NOMO-1 (cell line): ENCODE data around the gene G3BP1.
"Not testable (repeated sequence)": the region's sequence is repeated elsewhere in the genome, so short reads cannot be mapped to it uniquely, and the experiment has no call there.

Source experiments
- DNase-seq, 2 experiments: peaks; one replicate each; lab custom pipeline; 2025; ENCODE audit not compliant: unreplicated experiment in 2 of 2; lab: John Stamatoyannopoulos, UW

G3BP1 gene

DNA sequence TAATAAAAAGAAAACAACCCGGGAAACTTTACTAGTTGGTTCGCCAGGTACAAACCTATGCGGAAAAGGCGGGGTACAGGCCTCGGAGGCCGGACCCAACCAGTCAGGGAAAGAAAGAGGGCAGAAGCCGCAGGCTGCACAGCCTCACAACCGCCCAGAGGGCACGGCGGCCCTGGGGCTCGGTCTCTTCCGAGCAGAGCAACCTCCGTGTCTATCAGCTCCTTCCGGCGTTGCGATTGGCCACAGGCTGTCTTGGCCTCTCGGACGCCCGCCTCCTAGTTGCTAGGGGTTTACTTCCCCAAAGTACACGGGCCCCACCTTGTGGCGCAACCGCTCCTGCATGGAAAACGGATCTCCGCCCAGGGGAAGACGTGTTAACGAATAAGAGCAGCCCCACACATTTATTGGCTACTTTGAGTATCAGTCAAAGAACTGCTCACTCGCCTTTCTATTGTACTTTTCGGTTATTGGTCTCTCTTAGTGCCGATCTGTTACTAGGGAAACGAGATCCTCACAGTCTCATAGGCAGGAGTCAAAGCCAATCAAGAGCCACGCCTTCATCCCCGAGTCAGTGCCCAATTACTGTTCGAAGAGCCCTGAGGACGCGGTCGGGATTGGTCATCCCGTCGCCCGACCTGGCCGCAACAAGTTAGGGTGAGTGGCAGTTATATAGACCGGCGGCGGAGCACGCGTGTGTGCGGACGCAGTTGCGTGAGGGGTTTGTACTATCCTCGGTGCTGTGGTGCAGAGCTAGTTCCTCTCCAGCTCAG is at the start of gene G3BP1:
TSS of gene G3BP1 (plus strand) at position 696 of the 770 bp plus-strand sequence. CDS start 14,667 bp downstream, outside the sequence.
- DNase-seq, result peak; percentile 100

- DNase-seq, result peak; percentile 10 to 52
Observed at GRCh38 chr5:151722546-151722945, 49.2 kb upstream of the G3BP1 start.

- DNase-seq, result no peak
Observed at GRCh38 chr5:151724360-151724759, 47.4 kb upstream of the G3BP1 start.

DNA sequence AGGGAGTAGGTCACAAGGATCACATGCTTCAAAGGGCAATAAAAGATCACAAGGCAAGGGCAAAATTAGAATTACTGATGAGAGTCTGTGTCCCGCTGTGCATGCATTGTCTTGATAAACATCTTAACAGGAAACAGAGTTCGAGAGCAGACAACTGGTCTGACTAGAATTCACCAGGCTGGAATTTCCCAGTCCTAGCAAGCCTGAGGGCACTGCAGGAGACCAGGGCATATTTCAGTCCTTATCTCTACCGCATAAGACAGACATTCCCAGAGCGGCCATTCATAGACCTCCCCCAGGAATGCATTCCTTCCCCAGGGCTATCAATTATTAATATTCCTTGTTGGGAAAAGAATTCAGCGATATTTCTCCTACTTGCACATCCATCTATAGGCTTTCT is 42.2 kb upstream of the G3BP1 start:
- not testable (repeated sequence) for DNase-seq

GRCh38 chr5:151730381-151730780 is 41.4 kb upstream of the G3BP1 start:
- DNase-seq, result no peak

- no peak for DNase-seq
Observed at GRCh38 chr5:151733358-151734063, 38.2 kb upstream of the G3BP1 start.

DNA sequence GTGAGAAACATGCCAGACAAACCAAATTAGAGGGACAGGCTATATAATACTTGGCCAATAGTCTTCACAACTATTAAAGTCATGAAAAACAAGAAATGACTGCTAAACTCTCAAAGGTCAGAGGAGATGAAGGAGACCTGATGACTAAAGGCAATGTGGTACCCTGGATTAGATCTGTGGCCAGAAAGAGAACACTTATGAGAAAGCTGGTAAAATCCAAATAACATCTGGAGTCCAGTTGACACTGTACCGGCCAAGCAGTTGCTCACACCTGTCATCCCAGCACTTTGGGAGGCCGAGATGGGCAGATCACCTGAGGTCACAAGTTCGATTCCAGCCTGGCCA is 37.7 kb upstream of the G3BP1 start:
- DNase-seq, result no peak

- no peak for DNase-seq
Observed at GRCh38 chr5:151735646-151736045, 36.1 kb upstream of the G3BP1 start.

- no peak for DNase-seq
Observed at GRCh38 chr5:151737431-151737830, 34.3 kb upstream of the G3BP1 start.

DNA sequence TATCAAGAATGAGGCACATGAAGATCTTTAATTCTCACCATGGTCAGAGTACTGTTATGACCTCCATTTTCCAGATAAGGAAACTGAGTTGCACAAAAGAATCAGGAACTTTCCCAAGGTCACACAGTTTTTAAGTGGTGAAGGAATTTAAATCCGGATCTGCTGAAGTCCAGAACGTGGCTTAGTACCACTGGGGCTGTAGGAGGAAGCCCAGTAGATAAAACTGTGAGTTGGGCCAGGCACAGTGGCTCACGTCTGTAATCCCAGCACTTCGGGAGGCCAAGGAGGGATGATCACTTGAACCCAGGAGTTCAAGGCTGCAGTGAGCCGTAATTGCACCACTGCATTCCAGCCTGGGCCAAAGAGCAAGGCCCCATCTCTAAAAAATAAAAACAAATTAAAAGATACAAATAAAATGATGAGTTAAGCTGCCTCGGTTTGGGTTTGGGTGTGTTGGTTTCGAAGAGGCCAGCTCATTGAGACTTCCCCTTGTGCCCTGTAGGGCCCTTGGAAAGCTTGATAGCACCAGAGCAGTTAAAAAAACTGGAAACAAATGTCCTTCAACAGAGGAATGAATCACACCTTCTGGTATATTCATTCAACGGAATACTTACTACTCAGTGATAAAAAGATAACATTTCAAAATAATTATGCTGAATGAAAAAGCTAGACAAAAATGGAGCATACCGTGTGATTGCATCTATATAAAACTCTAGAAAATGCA is 33.5 kb upstream of the G3BP1 start:
- no peak for DNase-seq

GRCh38 chr5:151739395-151739794 is 32.4 kb upstream of the G3BP1 start:
- DNase-seq, result no peak

- no peak for DNase-seq
Observed at GRCh38 chr5:151739939-151740335, 31.8 kb upstream of the G3BP1 start.

DNA sequence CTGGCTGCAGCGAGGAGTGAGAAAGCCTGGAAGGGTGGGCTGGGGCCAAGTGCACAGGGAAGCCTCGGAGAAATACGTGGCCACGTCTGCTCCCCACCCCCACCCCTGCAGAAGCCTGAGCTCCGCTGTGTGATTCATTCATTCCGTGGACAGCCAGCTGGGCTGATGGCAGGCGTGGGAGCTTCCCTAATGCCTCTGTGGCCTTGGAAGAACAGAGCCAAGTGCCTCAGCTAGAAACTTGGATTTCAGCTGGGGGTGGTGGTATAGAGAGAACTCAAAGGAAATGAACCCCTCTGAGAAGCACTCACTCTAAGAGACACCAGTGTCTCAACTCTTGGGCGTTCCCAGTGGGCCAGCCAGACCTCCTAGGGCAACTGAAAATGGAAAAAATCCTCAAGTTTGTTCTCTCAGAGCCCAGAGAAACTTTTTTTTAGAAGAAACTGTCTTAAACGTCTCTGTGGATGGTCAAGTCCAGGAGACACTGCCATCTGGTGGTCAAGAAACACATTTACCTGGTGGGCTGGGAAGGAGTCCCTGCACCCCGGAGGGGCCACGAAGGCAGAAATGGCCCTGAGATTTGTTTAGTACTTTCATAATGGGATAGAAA is 31.3 kb upstream of the G3BP1 start:
- peak in 1 of 2 experiments; percentile 40 for DNase-seq

DNA sequence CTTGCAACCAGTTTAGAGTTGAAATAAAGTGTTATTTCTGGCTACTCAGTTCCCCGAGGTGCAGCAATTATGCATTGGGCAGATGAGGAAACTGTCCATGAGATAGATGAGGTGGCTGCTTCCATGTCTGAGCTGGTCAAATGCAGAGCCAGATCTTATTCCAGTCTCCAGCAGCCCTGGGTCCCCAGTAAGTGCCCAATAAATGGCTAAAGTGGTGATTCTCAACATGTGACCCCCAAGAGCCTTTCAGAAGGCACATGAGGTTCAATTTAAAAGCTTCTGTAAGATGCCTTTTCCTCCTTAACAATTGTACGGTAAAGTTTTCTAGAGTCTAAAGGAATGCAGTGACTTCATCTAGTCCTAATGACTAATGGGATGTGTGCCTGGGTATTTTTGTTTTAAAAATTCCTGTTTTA is 30.8 kb upstream of the G3BP1 start:
- DNase-seq, result no peak

- no peak for DNase-seq
Observed at GRCh38 chr5:151741678-151742423, 29.9 kb upstream of the G3BP1 start.

DNA sequence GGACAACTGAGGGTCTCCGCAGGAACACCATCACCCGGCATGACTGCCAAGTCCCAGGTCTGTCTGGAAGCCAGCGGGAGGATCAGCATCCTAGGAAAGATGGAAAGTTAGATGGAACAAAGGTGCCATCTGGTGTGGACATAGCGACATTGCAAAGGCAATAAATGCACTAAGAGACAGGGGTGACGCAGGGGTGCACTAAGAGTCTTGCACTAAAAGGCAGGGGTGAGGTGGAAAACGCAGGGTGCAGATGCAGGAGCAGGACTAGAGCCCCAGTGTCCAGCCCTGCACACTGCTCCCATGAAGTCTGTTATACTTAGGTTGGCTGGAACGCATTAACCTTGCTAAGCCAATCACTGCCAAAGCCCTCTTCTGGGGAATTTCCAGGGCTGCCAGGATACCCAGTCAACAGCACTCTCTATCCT is 28.9 kb upstream of the G3BP1 start:
- DNase-seq, result no peak

- no peak for DNase-seq
Observed at GRCh38 chr5:151743530-151743929, 28.2 kb upstream of the G3BP1 start.

- peak; percentile 21 to 70 for DNase-seq
Observed at GRCh38 chr5:151745071-151745705, 26.6 kb upstream of the G3BP1 start.

DNA sequence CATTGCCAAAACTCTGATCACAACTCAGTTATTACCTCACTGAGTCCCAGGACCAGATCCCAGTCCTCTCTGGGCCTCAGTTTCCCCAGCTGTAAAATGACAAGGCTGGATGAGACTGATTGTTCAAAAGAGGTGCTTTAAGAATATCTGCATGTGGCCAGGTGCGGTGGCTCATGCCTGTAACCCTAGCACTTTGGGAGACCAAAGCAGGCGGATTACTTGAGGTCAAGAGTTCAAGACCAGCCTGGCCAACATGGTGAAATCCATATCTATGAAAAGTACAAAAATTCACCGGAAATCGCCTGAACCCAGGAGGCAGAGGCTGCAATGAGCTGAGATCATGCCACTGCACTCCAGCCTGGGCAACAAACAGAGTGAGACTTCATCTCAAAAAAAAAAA is 21.6 kb upstream of the G3BP1 start:
- no peak for DNase-seq

DNA sequence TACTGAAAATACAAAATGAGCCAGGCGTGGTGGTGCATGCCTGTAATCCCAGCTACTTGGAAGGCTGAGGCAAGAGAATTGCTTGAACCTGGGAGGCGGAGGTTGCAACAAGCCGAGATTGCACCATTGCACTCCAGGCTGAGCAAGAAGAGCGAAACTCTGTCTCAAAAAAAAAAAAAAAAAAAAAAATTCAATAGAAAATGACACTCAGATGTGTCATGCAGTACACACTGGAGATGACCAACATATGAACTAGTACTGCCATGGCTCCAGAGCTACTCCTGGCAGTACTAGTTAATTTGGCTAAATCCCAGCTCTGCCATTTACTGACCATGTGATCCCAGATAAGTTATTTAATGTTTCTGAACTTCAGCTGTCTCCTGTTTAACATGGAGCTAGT is 20.7 kb upstream of the G3BP1 start:
- DNase-seq, result no peak
